Kidney tubule cell (primary cell): Measurements from ENCODE around the gene MOB3C.

Experiments
- DNase-seq: peaks from one replicate; pipeline ENCODE4 v3.0.0-alpha.2; 2018; ENCODE audit warnings: low spot score

The MOB3C gene

DNA sequence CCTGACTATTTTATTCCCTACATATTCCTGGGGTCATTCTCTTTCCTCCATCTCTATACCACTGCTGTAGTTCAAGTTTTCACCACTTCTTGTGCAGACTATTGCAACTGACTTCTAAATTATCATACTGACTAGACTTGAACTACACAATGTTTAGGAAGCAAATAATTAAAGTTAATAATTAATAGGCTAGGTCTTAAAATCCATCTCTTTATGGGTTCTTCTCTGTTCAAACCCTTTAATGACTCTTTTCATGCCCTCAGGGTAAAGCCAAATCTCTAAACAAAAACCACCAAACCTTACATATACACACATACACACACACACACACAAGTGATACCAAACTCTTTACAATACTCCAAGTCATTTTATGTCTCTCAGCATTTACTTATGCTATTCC, 22.3 kb upstream of the MOB3C start:
- DNase-seq, result no peak

DNA sequence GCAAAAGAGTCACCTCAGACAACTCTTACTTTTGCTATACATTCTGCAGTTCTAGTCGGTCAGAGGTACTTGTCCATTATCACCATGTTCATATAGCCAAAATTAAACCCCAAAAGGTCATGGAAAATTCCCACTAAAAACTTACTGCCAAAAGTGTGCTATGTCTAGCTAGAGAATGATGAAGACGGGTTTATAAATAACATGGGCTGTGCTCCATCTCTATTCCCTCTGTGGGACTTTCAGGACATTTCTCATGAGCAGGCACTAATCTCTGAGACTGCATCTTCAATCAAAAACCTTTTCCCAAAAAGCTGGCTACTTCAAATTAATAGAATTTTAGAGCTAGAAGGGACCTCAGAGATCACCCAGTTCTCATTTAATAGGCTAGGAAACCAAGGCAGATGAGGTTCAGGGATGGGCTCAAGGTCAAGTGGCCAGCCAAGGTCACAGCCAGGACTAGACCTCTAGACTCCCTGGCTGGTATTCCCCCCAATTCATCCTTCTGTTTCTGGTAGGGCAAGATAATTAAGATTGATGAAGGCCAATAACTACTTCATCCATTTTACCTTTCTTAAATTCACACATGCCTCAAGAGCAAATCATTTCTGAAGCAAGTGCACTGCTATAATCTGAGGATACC, 21.0 kb upstream of the MOB3C start:
- no peak for DNase-seq

DNA sequence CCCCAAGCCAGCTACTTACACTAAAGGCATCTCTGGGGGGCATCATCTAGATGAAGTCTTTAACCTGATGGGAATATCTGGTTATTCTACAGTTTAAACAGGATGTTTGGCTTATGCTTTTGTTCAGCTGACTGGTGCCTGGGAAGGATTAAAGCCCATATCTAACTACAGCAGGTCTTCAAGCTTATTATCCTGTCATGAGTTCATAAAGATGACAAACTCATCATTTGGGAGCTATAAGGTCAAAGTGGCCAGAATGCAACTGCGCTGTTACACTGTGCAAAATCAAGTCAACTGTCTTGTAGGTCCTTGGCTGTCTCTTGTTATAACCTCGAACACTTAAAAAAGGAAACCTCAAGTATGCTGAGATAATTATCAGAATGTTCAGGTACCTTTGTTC, 18.6 kb upstream of the MOB3C start:
- no peak for DNase-seq

DNA sequence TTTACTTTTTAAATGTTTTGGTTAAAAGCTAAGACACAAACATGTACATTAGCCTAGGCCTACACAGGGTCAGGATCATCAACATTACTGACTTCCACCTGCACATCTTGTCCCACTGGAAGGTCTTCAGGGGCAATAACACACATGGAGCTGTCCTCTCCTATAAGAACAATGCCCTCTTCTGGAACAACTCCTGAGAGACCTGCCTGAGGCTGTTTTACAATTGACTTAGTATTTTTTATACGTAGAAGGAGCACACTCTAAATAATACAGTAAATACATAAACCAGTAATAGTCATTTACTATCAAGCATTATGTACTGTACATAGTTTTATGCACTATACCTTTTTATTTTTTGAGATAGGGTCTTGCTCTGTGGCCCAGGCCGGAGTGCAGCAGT, 14.1 kb upstream of the MOB3C start:
- DNase-seq, result no peak

DNA sequence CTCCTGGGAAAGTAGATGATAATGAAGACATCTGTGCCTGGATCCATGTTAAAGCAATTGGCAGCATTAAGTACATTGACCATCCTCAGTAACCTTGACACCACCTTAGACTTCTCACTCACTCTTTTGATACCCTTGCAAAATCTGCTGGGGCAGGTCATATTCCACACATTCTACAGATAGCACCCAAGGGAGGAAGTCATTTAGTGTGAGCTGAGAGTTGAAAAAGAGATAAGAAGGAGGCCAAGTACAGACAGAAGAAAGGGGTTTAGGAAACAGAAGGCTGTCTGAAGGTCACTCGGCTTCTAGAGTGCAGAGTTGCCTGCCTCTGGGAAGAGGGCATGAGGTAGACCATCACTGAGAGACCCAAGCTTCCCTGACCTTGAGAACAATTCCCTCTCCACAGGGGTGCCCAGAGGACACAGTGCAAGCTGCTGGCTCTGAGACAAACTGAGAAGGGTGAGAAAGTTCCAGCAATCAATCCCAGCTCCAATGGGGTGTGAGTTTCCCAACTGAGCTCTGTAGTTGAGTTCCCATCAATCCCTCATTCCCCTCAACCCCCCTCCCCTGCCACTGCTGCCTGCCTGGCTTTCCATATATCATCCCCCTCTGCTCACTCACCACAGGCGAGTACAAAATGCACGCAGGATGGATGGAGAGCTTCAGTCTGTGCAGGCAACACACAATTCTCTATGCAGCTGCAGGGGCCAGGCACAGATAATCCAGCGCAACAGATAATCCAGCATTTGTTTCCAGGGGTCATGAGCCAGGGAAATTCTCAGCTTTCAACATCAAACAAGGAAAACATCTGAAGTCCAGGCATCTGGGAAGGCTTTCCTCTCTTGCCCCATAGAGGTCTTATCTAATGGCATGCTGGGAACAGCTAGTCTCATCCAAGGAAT, 7.4 kb upstream of the MOB3C start:
- DNase-seq, result no peak

DNA sequence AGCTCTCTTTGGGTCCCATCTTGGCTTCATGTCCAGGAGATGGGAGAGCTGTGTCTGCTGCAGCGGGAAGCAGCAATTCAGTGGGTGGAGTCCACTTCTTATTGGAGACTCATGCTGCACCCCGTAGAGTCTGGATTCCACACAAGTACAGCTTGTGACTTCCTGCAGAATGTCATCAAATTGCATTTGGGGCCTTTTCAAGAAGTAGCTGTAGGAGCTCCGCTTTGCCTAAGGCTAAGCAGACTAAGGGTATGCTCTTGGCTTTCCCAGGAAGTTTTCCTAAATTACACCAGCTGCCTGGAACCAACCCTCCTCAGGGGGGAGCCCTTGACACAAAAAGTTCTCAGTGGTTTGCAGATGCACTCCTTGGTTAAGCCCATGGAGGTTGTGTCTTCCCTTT, 5.7 kb upstream of the MOB3C start:
- DNase-seq, result peak; percentile 40

DNA sequence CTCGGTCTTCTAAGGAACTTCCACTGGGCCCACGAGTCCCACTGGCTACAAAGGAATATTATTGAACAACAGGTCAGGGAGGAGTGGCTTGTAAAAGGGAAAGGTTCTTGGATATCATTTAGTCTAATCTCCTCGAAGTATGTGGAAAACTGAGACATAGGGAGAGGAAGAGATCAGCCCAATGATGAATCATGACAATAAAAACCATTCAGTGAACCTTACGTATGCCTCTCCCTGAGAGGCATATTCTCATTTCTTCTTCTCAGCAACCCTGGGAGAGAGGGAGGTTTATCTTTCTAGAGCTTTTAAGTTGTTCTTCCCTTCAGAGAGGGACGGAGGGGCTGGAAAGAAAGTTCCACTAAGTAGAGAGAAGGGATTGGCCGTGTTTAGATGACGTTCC, 5.3 kb upstream of the MOB3C start:
- no peak for DNase-seq

DNA sequence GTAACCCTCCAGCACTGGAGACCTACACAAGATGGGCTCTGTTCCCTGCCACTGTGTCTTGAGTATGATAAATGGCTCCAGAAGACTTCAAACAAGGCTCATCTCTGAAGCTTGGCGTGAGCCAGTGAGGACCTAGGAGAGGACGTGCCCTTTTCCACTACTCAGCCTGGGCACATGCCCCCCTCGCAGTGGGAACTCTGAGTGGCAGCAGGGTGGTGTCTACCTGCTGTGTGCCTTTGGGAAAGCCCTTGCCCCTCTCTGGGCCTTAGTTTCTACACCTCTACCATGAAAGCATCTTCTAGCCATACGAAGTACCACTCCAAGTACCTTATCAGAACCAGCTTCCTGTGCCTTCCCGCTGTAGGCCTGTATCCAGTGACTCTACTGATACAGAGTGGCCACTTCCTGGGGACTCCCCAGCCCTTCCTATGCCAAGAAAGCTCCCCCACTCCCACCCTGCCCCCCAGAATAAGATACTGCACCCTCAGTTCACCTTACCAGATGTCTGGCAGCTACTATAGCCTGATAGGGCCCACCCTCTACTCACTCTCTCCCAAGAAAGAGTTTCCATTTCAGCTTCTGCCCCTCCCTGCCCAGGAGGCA, 3.1 kb upstream of the MOB3C start:
- DNase-seq, result no peak

DNA sequence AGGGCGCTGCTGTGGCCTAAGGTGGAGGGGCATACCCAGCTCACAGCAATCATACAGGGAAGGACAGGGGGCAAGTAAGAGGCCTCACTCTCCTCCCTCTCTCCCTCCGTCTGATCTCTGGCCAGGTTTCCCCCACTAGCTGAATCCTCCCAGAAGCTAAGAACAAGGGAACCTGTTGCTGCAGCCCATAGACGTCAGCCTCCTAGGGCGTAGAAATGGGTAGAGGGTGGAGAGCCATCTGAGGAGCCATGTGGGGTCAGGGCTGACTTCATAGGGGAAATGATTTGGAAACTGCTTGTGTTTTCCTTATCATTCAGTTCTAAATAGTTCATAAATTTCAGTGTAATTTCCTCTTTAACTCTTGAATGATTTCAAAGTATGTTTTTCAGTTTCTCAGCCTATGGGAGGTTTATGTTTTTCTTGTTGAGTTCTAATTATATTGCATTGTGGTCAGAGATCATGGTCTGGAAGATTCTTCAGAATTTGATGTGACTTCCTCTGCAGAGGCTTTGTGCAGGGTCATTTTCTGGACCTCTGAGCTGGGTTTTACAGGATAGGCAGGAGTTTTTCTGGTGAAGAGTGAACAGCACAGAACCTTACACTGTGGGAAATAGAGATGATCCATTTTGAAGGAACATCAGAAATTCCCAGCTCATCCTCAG, 2.3 kb upstream of the MOB3C start:
- no peak for DNase-seq

DNA sequence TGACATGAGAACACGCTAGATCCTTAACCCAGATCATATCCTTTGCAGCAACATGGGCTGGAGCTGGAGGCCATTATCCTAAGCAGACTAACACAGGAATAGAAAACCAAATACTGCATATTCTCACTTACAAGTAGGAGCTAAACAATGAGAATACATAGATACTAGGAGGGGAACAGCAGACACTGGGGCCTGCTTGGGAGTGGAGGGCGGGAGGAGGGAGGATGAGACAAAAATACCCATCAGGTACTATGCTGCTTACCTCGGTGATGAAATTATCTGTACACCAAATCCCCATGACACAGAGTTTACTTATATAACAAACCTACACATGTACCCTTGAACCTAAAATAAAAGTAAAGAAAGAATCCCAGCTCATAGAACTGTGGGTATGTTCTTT, 1.2 kb upstream of the MOB3C start:
- no peak for DNase-seq

DNA sequence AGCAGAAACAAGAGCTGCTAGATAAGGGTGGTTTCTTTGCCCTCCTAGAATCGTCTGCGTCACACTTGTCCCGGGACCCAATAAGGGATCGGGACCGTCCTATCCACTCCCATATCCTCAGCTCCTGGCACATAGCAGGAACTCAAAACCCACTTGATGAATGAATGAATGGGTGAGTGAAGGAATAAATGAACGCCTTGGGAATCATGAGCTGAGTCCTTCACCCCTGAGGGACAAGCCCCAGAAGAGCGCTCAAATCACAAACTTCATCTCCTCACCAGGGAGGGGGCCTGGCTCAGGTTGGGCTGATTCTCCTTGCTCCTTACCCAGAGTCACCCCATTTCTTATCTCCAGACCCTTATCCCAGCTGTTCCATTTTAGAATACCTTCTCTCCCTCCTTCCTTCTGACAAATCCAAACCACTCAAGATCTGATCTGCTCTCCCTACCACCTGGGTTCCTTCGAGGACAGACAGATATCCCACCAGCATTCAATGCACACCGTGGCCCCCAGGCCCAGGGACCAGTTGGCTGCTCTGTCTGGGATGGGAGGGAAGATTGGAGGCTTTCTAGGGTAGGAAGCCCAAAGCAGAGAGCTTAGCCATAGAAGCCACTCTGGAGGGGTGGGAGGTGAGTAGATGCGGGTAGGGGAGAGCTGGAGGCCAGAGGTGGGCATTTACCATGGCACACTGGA, 643 bp upstream of the MOB3C start:
- no peak for DNase-seq

DNA sequence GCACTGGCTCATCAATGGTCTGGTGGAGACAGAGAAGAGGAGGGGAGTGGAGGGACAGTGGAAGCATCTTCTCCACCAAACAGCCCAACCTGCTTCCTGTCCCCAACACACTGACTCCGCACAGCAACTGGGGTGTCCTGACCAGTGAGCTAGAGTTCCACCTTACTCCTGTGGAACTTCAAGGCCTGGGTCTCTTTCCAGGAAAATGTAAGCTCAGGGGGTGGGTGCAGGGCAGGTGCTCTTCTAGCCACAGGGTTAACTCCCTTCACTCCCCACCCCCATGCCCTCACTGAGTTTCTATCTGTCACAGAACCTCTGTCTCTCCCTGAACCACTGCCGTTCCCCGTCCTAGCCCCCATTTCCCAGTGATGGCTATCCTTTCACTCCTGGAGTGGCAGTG, 876 bp downstream of the MOB3C start:
- no peak for DNase-seq

DNA sequence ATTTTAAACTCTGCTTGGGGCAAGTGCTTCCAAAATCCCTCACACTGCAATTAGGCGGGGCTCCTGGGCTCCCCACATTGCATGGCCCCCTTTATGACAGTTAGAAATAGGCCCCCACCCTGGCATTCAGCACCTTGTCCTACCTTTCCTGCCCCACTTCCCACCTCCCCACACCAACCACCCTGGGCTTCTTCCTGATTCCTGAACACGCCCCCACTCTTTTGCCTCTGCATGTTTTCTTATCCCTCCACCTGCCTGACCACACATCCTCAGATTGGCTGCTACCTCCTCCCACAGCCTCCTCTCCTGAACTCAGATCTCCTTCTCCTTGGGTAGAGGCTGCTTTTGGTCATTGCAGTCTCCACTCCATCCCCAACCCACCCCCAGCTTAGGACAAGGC, 1.5 kb downstream of the MOB3C start:
- DNase-seq, result no peak

DNA sequence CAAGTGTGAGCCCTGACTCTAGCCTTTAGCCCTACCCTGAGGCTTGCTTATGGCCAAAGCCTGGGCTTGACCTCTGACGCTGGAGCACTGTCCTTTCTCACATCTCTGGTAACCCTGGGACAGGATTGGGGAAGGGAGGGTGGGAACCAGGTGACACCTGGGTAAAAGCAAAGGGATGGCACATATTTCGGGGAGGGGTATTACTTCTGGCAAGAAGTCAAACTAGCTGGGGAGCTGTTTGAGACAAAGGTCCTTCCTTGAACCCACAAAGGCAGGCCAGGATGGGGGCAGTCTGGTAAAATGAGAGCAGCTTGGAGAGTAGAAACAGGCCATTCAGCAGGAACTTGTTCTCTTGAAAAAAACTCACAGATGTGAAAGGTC, 2.0 kb downstream of the MOB3C start:
- no peak for DNase-seq

DNA sequence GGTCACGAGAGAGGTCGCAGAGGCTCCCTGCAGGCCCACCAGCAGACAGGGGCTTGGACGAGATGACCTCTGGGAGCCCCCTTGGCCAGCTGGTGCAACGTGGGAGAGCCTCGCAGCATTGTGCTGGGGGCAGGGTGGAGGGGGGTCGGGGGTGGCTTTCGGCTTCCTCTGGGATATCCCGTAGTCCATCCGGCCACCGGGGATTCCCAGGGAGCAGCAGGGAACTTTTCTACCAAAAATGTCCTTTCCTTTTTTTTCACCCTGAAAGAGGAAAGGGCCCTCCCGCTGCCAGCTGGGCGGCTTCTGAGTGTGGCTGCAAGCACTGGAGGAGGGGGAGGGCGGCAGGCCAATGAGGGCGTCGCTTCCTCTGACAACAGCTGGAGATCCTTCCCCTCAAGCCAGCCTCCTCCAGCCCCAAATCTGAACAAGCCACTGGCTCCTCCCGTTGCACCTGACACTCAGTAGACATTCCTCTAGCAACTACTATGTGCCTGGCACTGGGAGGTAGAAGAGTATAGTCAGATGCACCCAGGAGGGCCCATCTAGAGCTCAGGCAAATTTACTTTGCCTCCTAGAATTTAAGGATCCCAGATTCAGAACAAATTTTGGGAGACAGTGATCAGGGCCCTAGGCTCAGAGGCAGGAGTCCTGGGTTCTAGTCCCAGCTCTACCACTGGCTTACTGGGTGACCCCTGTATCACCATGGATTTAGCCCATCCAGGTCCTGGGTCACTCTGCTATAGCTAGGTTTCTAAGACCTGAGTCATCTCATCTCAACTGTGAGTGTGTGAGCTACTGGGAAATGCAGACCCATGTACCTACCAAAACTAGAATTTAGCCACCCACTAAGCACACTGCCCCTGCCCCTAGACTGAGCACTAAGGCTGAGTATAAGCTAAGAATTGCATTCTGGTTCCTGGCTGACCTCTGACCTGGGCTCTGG, 2.7 kb downstream of the MOB3C start:
- DNase-seq, result peak; percentile 39

DNA sequence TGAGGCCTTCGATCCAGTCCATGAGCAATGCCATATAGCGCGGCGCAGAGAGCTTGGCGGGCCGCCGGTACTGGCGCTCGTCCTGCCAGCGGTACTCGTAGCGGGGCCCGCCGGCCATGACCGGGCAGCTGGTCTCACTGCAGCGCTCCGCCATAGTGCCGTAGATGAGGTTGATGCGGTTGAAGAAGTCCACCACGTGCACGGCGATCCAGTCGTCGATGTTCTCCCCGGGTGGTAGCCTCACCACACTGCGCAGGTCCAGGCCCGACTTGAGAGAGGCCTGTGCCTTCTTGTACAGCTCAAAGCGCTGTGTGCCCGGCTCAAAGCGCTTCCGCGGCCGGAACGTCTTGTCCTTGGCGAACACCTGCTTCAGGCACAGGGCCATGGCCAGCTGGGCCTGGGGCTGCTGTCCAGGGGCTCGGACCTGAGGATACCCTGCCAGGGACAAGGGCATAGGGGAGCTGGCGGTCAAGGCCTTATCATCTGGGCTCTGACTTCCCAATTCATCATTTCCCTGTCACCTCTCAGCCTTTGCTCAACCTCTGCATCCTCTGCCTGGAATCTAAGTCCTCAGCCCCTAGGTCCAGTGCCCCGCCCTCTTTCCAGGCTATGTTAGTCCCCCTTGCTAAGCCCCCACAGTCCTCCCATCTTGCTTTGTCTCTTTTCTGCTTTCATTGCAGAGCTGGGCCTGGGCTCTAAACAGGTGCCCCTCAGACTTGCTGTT, 3.5 kb downstream of the MOB3C start:
- no peak for DNase-seq

DNA sequence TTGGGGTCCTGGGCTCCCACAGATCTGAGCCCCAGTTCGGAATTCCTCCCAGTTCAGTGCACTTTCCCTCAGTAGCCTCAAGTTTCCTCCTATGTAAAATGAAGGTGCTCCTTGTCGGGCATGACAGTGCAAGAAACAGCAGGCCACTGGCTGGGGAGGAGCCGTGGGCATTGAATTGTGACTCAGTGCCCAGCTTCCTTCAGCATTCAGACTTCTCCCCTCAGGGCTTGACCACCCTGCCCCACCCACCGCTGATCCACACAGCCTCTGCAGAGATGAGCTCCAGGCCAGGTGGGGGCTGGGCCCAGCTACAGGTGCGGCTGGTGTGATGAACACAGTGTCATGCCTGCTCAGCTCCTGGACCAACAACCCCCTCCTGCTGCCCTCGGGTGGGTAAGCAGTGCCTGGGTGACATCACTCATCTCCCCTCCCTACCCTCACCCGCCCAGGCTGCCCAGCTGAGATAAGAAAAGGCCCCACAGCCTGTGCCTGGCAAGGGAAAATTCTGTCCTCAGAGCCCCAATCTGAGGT, 4.9 kb downstream of the MOB3C start:
- peak; percentile 92 for DNase-seq

DNA sequence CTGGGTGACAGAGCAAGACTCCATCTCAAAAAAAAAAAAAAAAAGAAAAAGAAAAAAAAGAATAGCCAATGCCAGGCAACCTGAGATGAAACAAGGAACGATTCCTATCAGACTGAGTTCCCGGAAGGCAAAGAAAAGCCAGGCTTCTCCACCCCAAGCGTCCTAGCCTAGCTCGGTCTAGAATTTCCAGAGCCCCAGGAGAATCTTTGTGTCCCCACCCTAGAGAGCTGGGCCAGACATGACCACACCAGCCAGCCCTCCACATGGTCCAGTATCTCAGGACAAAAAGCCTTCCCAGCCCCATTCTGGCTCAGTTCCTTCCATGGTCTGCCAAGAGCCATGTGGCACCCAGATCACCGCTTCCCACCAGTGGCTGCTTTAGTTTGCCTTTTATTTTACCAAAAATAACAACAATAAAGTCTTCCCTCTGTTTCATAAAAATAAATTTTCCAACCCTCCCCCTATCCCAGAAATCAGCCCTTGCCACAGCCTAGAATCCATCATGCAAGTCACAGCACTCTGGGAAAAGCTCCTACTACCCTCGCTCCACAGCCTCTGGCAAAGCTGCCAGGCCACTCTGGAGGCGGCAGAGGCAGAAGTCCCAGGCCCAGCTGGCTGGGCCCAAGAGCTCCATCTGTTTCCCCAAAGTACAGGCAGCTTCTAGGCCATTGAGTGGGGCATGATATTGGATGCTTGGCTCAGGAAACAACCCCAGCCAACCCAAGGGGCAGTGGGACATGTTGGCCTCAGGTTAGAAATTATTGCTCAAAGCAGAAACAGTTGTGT, 9.1 kb downstream of the MOB3C start:
- no peak for DNase-seq

DNA sequence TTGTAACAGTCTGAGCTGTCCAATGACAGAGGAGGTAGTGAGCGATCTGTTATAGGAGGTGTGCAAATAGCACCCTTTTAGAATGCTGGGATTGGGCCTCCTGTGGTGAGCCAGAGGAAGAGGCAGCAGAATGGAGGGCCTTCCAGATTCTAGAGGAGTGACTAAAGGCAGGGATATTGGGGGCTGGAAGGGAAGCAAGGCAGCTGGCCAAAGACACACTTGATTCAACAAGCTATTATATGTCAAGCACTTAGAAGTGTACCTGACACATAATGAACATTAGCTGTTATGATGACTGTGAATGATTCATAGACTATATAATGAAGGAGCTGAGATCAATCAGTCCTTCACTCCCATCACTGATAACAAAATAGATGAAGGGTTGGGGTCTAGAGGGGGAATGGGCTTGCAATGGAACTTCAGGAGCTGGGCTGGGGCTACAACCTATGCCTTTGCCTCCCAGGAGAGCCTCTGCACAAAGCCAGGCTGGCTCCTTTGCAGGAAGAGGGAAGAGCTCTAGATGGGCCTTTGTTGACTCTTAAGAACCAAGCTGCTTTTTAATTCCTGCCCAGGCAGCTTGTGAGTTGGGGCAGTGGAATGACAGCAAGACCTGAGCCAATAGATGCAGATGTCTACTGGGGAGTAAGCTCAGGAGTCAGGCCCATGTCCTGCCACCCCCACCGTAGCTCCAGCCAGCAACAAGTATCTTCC, 10.2 kb downstream of the MOB3C start:
- DNase-seq, result peak; percentile 77
